WTC11 (cell line): ENCODE results near the gene FCHSD2. TPM values are rescaled to one million over a fixed set of nuclear protein-coding genes. Genes with fewer than 3 reads are reported as not detected.

Experiments
- ATAC-seq: fragments of 200-7000 bp; cut with Tn5 transposase; 2 replicates; pipeline ENCODE4 v1.10.0; 2021; ENCODE audit warnings: mild to moderate bottlenecking, moderate library complexity
- CTCF ChIA-PET: fragments of 300-600 bp; sonication (Branson Sonifier 250); formaldehyde crosslinking; loops from one replicate; lab custom pipeline; 2021; ENCODE audit warnings: antibody characterized with exemption; lab: Charles Lee
- POLR2A ChIA-PET: fragments of 350-600 bp; sonication (Branson Sonifier 250); formaldehyde crosslinking; loops from one replicate; lab custom pipeline; 2021; ENCODE audit warnings: antibody characterized with exemption; lab: Charles Lee
- DNase-seq: peaks from one replicate; pipeline ENCODE4 v3.0.0; 2021; ENCODE audit warnings: low spot score
- H3K27ac Mint-ChIP-seq: 2 replicates; pipeline ENCODE4 v1.8.0; 2021; ENCODE audit warnings: mixed read lengths
- H3K27me3 Mint-ChIP-seq: 2 replicates; pipeline ENCODE4 v1.8.0; 2021; ENCODE audit warnings: low read depth, mild to moderate bottlenecking, moderate library complexity, mixed read lengths
- H3K36me3 Mint-ChIP-seq: 2 replicates; pipeline ENCODE4 v1.8.0; 2021; ENCODE audit warnings: mixed read lengths
- H3K4me1 Mint-ChIP-seq: 2 replicates; pipeline ENCODE4 v1.8.0; 2022; ENCODE audit warnings: mixed read lengths
- H3K4me3 Mint-ChIP-seq: 2 replicates; pipeline ENCODE4 v1.8.0; 2021; ENCODE audit warnings: mild to moderate bottlenecking, moderate library complexity, mixed read lengths
- H3K9me3 Mint-ChIP-seq: 2 replicates; pipeline ENCODE4 v1.8.0; 2021; ENCODE audit warnings: mixed read lengths
- ATF1 ChIP-seq: sonication (generic); formaldehyde crosslinking; IDR thresholded peaks from 2 replicates; pipeline ENCODE4 v1.8.1; 2023; ENCODE audit warnings: mild to moderate bottlenecking, moderate library complexity, missing genetic modification reagents
- CBFB ChIP-seq: sonication (generic); formaldehyde crosslinking; IDR thresholded peaks from 2 replicates; pipeline ENCODE4 v1.8.1; 2022; ENCODE audit warnings: mild to moderate bottlenecking, low read depth, missing genetic modification reagents
- ETV6 ChIP-seq: sonication (generic); formaldehyde crosslinking; IDR thresholded peaks from 2 replicates; pipeline ENCODE4 v1.8.1; 2022; ENCODE audit warnings: mild to moderate bottlenecking, missing genetic modification reagents
- FOXK1 ChIP-seq: sonication (generic); formaldehyde crosslinking; IDR thresholded peaks from 2 replicates; pipeline ENCODE4 v1.8.0; 2022; ENCODE audit warnings: mild to moderate bottlenecking, moderate library complexity, missing genetic modification reagents
- FOXP1 ChIP-seq: sonication (generic); formaldehyde crosslinking; IDR thresholded peaks from 2 replicates; pipeline ENCODE4 v1.8.0; 2022; ENCODE audit warnings: missing genetic modification reagents, mild to moderate bottlenecking, moderate library complexity, borderline replicate concordance
- GTF2I ChIP-seq: fragments of 250-450 bp; sonication (Bioruptor Pico); conservative IDR thresholded peaks from 2 replicates; pipeline ENCODE4 v1.4.0; 2021; ENCODE audit warnings: mild to moderate bottlenecking
- NFYB ChIP-seq: sonication (generic); formaldehyde crosslinking; conservative IDR thresholded peaks from 2 replicates; pipeline ENCODE4 v1.8.0; 2022; ENCODE audit warnings: low read depth, missing genetic modification reagents
- TCF7 ChIP-seq: sonication (generic); formaldehyde crosslinking; IDR thresholded peaks from 2 replicates; pipeline ENCODE4 v1.8.0; 2022; ENCODE audit warnings: mild to moderate bottlenecking, low read depth, missing genetic modification reagents, moderate library complexity
- ZNF121 ChIP-seq: sonication (generic); formaldehyde crosslinking; IDR thresholded peaks from 2 replicates; pipeline ENCODE4 v1.8.0; 2023; ENCODE audit warnings: missing genetic modification reagents
- ZNF219 ChIP-seq: sonication (generic); formaldehyde crosslinking; IDR thresholded peaks from 2 replicates; pipeline ENCODE4 v1.8.0; 2023; ENCODE audit warnings: missing genetic modification reagents, mild to moderate bottlenecking, borderline replicate concordance
- ZNF396 ChIP-seq: fragments of 250-450 bp; sonication (Bioruptor Pico); IDR thresholded peaks from 2 replicates; pipeline ENCODE4 v1.8.0; 2021; ENCODE audit warnings: mild to moderate bottlenecking, moderate library complexity, borderline replicate concordance
- ZNF416 ChIP-seq: fragments of 250-450 bp; sonication (Bioruptor Pico); IDR thresholded peaks from 2 replicates; pipeline ENCODE4 v1.9.0; 2021; ENCODE audit warnings: mild to moderate bottlenecking, inconsistent platforms
- total RNA-seq: library from RNA; stranded (reverse); gene quantifications from 3 replicates; pipeline ENCODE4 v1.2.3, GENCODE V29; 2021
- TF ChIP-seq, protein P1 (sequence below): sonication (generic); formaldehyde crosslinking; IDR thresholded peaks from 2 replicates; pipeline ENCODE4 v1.8.1; 2023; ENCODE audit warnings: mild to moderate bottlenecking, missing genetic modification reagents, moderate library complexity
- TF ChIP-seq, protein P2 (sequence below): sonication (generic); formaldehyde crosslinking; IDR thresholded peaks from 2 replicates; pipeline ENCODE4 v1.8.1; 2023; ENCODE audit warnings: mild to moderate bottlenecking, missing genetic modification reagents
- TF ChIP-seq, protein P3 (sequence below): fragments of 250-450 bp; sonication (Bioruptor Pico); IDR thresholded peaks from 2 replicates; pipeline ENCODE4 v1.9.0; 2021; ENCODE audit warnings: mild to moderate bottlenecking, borderline replicate concordance
- TF ChIP-seq, protein P4 (sequence below): fragments of 250-450 bp; sonication (Bioruptor Pico); IDR thresholded peaks from 2 replicates; pipeline ENCODE4 v1.8.0; 2021; ENCODE audit warnings: mild to moderate bottlenecking
- TF ChIP-seq, protein P5 (sequence below): sonication (generic); formaldehyde crosslinking; IDR thresholded peaks from 2 replicates; pipeline ENCODE4 v1.8.1; 2023; ENCODE audit warnings: mild to moderate bottlenecking, missing genetic modification reagents

Gene FCHSD2
- total RNA-seq, 1 experiment from 2014 or later = 10.1 TPM

DNA sequence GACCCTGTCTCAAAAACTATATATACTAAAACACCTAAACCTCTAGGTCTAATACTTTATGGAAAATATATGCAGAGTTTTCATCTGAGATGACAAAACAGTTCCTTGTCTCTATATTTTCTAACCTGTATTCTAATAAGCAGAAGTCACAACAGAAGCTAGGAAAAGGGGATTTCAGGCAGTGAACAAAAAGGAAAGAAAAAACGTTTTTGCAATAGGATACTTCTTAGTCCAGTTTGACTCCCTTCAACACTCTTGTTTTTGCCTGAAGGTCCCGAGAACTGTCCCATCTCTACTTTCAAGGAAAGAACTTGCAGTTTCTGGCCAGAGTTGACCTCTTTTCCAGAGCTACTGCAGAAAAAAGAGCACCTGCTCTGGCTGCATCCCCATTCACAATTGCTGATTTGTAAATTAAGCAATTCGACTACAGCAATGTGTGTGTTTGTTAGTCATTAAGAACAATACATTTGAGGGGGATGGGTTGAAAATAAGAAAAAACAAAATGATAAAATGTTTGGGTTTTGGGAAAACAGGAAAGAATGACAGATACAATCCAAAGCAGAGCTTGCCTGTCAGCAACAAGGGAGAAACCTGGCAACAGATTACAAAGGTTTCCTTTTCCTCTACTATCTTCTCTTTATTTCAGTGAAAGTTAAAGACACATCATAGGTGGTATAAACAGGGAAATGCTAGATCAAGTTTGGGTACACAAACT lies 160.0 kb downstream of the FCHSD2 start:
- Mint-ChIP-seq H3K36me3 (peaks cover 5% of the 10 kb centered on the region; the same call in 1 of the 2 replicates), H3K9me3 (peaks cover 6% of the 10 kb centered on the region; the same call in 1 of the 2 replicates), H3K27ac (no peak overlapping the region), H3K4me1 (peaks cover 11% of the 10 kb centered on the region), H3K4me3 (no peak overlapping the region), H3K27me3 (no peaks in the 10 kb centered on the region)
- no peak for ATAC-seq
- TF ChIP-seq, protein P1, sequence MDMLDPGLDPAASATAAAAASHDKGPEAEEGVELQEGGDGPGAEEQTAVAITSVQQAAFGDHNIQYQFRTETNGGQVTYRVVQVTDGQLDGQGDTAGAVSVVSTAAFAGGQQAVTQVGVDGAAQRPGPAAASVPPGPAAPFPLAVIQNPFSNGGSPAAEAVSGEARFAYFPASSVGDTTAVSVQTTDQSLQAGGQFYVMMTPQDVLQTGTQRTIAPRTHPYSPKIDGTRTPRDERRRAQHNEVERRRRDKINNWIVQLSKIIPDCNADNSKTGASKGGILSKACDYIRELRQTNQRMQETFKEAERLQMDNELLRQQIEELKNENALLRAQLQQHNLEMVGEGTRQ = no peak
- TF ChIP-seq TCF7 (CRISPR knock-in tag) (no peak), ZNF396 (no peak), NFYB (CRISPR knock-in tag) (no peak), CBFB (CRISPR knock-in tag) (no peak), ETV6 (no peak), ZNF416 (CRISPR knock-in tag) (no peak), ZNF219 (CRISPR knock-in tag) (no peak), FOXP1 (CRISPR knock-in tag) (no peak), ATF1 (CRISPR knock-in tag) (no peak), FOXK1 (CRISPR knock-in tag) (no peak), ZNF121 (CRISPR knock-in tag) (no peak), GTF2I (no peak)
- TF ChIP-seq, protein P2, sequence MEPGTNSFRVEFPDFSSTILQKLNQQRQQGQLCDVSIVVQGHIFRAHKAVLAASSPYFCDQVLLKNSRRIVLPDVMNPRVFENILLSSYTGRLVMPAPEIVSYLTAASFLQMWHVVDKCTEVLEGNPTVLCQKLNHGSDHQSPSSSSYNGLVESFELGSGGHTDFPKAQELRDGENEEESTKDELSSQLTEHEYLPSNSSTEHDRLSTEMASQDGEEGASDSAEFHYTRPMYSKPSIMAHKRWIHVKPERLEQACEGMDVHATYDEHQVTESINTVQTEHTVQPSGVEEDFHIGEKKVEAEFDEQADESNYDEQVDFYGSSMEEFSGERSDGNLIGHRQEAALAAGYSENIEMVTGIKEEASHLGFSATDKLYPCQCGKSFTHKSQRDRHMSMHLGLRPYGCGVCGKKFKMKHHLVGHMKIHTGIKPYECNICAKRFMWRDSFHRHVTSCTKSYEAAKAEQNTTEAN (CRISPR knock-in tag) = no peak
- TF ChIP-seq, protein P3, sequence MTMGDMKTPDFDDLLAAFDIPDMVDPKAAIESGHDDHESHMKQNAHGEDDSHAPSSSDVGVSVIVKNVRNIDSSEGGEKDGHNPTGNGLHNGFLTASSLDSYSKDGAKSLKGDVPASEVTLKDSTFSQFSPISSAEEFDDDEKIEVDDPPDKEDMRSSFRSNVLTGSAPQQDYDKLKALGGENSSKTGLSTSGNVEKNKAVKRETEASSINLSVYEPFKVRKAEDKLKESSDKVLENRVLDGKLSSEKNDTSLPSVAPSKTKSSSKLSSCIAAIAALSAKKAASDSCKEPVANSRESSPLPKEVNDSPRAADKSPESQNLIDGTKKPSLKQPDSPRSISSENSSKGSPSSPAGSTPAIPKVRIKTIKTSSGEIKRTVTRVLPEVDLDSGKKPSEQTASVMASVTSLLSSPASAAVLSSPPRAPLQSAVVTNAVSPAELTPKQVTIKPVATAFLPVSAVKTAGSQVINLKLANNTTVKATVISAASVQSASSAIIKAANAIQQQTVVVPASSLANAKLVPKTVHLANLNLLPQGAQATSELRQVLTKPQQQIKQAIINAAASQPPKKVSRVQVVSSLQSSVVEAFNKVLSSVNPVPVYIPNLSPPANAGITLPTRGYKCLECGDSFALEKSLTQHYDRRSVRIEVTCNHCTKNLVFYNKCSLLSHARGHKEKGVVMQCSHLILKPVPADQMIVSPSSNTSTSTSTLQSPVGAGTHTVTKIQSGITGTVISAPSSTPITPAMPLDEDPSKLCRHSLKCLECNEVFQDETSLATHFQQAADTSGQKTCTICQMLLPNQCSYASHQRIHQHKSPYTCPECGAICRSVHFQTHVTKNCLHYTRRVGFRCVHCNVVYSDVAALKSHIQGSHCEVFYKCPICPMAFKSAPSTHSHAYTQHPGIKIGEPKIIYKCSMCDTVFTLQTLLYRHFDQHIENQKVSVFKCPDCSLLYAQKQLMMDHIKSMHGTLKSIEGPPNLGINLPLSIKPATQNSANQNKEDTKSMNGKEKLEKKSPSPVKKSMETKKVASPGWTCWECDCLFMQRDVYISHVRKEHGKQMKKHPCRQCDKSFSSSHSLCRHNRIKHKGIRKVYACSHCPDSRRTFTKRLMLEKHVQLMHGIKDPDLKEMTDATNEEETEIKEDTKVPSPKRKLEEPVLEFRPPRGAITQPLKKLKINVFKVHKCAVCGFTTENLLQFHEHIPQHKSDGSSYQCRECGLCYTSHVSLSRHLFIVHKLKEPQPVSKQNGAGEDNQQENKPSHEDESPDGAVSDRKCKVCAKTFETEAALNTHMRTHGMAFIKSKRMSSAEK (CRISPR knock-in tag) = no peak
- TF ChIP-seq, protein P4, sequence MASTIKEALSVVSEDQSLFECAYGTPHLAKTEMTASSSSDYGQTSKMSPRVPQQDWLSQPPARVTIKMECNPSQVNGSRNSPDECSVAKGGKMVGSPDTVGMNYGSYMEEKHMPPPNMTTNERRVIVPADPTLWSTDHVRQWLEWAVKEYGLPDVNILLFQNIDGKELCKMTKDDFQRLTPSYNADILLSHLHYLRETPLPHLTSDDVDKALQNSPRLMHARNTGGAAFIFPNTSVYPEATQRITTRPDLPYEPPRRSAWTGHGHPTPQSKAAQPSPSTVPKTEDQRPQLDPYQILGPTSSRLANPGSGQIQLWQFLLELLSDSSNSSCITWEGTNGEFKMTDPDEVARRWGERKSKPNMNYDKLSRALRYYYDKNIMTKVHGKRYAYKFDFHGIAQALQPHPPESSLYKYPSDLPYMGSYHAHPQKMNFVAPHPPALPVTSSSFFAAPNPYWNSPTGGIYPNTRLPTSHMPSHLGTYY = no peak
- TF ChIP-seq, protein P5, sequence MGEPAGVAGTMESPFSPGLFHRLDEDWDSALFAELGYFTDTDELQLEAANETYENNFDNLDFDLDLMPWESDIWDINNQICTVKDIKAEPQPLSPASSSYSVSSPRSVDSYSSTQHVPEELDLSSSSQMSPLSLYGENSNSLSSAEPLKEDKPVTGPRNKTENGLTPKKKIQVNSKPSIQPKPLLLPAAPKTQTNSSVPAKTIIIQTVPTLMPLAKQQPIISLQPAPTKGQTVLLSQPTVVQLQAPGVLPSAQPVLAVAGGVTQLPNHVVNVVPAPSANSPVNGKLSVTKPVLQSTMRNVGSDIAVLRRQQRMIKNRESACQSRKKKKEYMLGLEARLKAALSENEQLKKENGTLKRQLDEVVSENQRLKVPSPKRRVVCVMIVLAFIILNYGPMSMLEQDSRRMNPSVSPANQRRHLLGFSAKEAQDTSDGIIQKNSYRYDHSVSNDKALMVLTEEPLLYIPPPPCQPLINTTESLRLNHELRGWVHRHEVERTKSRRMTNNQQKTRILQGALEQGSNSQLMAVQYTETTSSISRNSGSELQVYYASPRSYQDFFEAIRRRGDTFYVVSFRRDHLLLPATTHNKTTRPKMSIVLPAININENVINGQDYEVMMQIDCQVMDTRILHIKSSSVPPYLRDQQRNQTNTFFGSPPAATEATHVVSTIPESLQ = no peak
- ChIA-PET CTCF (interaction anchor here (1.0 to 1.6 kb wide), 2 partner anchors 160 to 241 kb away, joined by 3 to 5 read pairs; partner anchors contain the start of gene FCHSD2), POLR2A (no interaction called here)
- no peak for DNase-seq
